HT-29 (cell line): Measurements from ENCODE around the gene CWC15. TPM values are rescaled to one million over a fixed set of nuclear protein-coding genes. Genes with fewer than 3 reads are reported as not detected.
"Not testable (repeated sequence)": the region's sequence is repeated elsewhere in the genome, so short reads cannot be mapped to it uniquely, and the experiment has no call there.

Experiments
- DNase-seq: peaks from one replicate; pipeline ENCODE4 v3.0.0-alpha.2; 2015; ENCODE audit warnings: low spot score
- total RNA-seq: library from RNA; depleted of rRNA; stranded (reverse); fragments of >200 nt; shearing (Covaris generic); gene quantifications from 2 replicates; pipeline ENCODE4 v1.2.3, GENCODE V29; 2014

The CWC15 gene
- total RNA-seq, 1 experiment from 2014 or later, result 19.3 TPM

DNA sequence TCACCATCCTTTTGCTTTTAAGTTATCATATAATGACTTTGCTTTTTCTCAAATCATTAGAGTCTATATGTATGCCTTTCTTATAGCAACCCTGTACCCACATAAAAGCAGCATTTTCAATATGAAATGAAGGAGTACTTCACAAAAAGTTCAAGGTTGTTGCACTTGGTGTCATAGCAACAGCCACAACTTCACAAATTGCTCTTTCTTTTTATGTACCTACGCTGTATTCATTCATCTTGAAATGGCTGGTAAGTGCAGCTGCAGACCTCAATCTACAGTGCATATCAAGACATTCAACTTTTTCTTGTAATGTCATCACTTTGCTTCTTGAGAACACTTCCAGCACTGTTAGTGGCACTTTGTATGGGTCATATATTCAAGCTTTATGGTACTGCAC is 18.6 kb downstream of the CWC15 start:
- no peak for DNase-seq

- DNase-seq, result no peak
These were observed 25.2 kb downstream of the CWC15 start for GRCh38 chr11:94948070-94948617.

DNA sequence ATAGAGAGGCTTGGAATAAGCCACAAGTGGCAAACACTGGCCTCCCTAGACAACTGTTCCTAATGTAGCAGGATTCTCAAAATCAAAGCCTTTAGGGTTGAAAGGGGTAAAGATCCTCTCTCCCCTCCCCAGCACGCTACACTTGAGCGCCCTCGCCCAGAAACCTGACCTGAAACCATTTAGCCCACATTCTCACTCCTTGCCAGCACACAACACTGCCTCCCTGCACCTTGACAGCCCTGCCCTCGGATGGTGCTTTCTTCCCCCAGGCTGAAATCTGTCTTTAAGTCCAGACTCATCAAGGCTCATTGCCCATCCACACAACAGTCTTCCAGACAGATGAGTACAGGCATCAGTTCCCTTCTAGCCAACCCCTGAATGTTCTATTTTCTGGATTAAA is 26.5 kb downstream of the CWC15 start:
- DNase-seq, result no peak

- no peak for DNase-seq
These were observed 32.2 kb downstream of the CWC15 start for GRCh38 chr11:94941131-94941530.

- DNase-seq, result no peak
These were observed 34.0 kb downstream of the CWC15 start for GRCh38 chr11:94939346-94939745.

- no peak for DNase-seq
These were observed 35.0 kb downstream of the CWC15 start for GRCh38 chr11:94938095-94939055.

DNA sequence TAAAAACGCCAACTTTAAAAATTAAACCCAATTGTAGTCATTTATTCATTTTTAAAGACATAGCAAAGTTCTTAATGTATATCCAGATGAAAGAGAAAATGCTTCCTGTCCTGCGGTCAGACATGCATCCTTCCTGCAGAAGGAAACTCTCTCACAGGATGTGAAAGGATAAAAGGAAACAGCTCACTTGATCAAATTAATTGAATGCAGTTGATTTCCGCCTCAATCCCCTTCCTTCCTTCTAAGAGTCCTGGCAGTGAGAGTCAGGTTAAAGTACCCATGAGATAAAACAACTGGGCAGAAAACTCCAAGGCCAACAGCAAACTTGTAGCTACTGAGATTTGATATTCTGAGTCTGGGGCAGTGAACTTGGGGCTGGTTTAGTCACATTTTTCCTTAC is 38.5 kb downstream of the CWC15 start:
- no peak for DNase-seq

DNA sequence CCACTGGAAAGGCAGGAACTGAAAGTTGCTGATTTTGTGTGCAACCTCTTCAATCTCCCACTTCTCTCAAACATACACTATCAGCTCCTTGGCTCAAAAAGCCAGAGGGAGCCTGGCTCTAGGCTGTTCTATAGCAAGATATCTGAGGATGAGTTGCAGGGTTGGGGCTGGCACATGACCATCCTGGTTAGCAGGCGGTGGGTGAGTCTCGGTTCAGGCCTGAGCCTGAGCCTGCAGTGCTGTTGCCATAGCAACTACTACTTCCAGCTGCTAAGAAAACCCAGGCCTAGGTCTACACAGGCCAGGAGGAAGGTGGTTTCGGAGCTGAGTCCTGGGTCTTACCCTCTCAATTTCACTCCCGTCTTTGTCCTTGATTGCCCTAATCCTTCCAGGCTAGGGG is 39.0 kb downstream of the CWC15 start:
- DNase-seq, result no peak

GRCh38 chr11:94933223-94934130 is 39.9 kb downstream of the CWC15 start:
- DNase-seq, result peak; percentile 6

DNA sequence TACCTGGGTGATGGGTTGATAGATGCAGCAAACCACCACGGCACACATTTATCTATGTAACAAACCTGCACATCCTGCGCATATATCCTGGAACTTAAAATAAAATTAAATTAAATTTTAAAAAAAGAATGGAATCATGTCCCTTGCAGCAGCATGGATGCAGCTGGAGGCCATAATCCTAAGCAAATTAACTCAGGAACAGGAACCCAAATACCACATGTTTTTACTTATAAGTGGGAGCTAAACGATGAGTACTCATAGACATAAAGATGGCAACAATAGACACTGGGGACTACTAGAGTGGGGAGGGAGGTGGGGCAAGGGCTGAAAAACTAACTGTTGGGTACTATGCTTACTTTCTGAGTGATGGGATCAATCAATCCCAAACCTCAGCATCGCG is 40.9 kb downstream of the CWC15 start:
- no peak for DNase-seq

DNA sequence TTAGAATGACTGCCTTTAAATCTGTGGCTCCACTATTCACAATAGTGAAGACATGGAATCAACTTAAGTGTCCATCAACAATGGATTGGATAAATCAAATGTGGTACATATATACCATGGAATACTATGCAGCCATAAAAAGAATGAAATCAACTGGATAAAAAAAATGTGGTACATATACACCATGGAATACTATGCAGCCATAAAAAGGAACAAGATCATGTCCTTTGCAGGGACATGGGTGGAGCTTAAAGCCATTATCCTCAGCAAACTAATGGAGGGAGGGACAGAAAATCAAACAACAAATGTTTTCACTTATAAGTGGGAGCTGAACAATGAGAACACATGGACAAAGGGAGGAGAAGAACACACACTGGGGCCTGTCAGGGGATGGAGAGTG is 41.3 kb downstream of the CWC15 start:
- not testable (repeated sequence) for DNase-seq

DNA sequence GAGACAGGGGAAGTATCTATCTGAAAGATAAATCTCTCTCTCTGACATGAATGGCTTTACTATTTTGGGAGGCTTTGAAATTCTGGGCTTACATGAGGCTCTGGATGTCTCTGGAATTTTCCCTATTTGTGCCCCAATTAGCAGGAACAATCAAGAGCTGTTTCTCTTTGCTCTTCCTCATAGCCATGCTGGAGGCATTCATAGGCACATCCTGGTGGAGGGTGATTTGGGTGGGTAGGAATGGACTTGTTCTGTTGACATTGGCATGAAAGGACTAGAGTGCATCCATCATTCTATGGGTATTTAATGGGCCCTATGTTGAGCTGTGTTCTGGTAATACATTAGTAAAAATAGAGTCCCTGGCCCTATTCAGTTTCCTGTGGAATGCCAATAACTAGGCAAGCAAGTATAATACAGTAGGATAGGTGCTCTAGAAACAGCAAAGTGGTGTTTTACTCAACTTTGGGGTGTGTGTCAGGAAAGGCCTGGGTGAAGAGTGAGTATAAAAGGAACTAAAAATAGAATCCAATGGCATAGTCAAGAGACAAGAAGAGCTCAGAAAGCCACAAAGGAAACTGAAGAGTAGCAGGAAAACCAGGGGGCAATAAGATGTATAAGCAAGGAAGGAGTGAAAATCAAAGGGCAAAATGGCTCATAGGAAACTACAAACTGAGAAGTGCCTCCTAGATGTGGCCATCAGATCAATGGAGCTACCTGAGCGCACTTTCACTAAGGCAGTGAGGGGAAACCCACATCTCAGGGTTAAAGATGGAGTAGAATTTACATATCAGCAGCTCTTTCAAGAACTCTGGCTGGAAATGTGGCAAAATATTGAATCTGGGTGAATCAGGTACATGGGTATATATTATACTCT is 45.0 kb downstream of the CWC15 start:
- no peak for DNase-seq

DNA sequence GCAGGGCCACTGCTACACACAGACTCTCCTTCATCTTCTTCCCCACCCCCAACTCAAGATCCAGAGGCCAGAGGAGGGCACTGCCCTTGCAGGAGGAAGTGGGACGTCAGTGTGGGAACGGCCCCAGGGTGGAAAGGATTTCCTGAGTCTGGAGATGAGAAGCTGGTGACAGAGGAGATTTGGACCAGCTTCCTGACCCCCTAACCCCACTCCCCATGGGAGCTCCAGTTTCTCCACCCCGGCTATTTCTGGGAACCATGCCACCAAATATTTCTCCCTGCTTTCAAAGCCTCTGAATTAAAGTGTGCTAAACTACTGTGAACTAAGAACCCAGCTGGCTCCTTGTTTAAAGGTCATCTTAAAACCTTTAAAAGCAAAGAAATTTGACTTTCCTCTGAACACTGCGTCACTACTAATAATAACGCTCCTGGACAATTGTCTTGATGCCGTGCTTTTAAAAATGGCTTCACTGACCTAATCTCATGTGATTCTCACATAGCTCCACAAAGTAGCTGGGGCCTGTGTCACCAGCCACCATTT is 46.6 kb downstream of the CWC15 start:
- no peak for DNase-seq

GRCh38 chr11:94926271-94926625 is 47.1 kb downstream of the CWC15 start:
- no peak for DNase-seq

DNA sequence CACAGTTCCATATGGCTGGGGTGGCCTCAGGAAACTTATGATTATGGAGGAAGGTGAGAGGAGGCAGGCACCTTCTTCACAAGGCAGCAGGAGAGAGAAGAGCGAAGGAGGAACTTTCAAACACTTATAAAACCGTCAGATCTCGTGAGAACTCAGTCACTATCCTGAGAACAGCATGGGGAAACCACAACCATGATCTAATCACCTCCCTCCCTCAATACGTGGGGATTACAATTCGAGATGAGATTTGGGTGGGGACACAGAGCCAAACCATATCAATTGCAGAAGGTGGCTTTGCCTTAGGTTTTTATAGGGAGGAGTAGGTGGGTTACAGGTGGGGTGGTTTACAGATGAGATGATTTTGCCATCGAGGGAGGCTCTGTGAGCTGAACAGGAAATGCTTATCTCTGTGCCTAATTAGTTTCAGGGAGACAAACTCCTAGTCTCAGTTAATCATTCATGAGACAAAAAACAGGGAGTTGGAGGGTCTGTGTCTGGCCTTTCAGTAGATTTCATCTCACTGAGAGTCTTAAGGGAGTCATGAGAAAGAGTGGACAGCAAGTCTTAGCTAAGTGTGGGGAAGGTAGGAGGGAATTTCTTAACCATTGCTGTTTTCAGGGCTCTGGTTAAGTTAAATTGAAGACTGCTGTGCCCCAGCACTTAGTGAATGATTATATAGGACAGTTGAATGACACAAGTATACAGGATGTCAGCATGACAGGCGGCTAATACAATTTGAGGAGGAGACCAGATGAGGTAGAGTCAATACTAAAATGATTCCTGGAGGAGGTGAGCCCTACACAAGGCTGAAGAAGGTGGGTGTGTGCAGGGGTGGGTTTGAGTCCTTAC is 47.7 kb downstream of the CWC15 start:
- DNase-seq, result no peak

DNA sequence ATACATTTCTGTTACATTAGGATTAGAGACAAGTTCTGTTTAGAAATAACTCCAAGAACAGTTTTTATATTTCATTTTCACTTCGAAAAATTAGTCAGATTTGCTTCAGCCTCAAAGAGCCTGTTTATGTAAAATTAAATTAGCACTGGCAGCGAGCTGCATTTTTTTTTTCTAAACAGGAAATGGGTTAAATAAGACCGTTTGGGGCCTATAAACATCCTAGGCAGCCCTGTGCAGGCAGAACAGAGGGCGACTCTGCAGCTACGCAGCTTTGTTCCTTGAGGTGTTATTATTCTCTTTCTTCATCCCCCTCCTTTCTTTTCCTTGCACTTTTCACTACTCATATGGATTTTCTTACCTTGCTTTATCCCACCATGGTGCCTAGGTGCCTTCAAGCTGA is 48.7 kb downstream of the CWC15 start:
- DNase-seq, result no peak

- no peak for DNase-seq
These were observed 49.2 kb downstream of the CWC15 start for GRCh38 chr11:94924171-94924572.

- DNase-seq, result no peak
These were observed 50.4 kb downstream of the CWC15 start for GRCh38 chr11:94923004-94923334.

DNA sequence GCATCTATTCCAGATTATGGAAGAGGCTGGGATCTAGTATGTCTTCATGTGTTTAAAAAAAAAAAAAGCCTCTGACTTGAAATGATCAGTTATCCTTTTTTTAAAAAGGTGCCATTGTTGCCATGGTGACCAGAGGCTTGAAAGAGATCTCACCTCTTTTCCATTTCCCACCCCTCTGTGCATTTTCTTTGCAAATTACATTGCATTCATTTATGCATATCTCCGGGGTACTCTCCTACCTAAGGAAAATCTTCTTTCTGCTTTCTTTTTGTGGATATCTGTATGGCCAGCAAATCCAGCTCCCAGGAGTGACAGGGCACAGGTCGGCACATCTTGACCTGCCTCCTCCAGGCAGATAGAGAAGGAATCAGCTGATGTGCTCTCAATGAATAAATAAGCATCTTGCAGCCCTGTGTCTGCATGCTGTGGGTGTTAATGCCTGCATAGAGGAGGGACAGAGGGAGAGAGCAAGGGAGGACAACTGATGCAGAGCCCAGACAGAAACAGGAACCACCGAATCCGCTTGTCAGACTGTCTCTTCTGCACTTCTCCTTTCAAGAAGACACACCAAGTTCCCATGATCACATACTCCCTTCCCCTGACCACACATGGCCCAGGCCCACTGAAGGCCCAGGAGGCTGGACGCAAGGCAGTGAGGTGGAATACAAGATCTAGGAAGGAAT is 50.9 kb downstream of the CWC15 start:
- DNase-seq, result no peak

- DNase-seq, result no peak
These were observed 53.0 kb downstream of the CWC15 start for GRCh38 chr11:94920311-94920710.
